ENCODE data around the gene MAB21L4.

MAB21L4 gene

GRCh38 chr2:240888130-240888889 lies 7.6 kb downstream of the MAB21L4 start (continued):
- TF ChIP-seq, protein P1, sequence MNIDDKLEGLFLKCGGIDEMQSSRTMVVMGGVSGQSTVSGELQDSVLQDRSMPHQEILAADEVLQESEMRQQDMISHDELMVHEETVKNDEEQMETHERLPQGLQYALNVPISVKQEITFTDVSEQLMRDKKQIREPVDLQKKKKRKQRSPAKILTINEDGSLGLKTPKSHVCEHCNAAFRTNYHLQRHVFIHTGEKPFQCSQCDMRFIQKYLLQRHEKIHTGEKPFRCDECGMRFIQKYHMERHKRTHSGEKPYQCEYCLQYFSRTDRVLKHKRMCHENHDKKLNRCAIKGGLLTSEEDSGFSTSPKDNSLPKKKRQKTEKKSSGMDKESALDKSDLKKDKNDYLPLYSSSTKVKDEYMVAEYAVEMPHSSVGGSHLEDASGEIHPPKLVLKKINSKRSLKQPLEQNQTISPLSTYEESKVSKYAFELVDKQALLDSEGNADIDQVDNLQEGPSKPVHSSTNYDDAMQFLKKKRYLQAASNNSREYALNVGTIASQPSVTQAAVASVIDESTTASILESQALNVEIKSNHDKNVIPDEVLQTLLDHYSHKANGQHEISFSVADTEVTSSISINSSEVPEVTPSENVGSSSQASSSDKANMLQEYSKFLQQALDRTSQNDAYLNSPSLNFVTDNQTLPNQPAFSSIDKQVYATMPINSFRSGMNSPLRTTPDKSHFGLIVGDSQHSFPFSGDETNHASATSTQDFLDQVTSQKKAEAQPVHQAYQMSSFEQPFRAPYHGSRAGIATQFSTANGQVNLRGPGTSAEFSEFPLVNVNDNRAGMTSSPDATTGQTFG (tag by site-specific recombination; IDR thresholded peaks at IDR 0.05; ENCODE audit: borderline replicate concordance): no peak
- TF ChIP-seq ZNF350 (tag by site-specific recombination; IDR thresholded peaks at IDR 0.05): no peak
- TF ChIP-seq ZNF747 (tag by site-specific recombination; IDR thresholded peaks at IDR 0.05): no peak
- TF ChIP-seq, protein P2, sequence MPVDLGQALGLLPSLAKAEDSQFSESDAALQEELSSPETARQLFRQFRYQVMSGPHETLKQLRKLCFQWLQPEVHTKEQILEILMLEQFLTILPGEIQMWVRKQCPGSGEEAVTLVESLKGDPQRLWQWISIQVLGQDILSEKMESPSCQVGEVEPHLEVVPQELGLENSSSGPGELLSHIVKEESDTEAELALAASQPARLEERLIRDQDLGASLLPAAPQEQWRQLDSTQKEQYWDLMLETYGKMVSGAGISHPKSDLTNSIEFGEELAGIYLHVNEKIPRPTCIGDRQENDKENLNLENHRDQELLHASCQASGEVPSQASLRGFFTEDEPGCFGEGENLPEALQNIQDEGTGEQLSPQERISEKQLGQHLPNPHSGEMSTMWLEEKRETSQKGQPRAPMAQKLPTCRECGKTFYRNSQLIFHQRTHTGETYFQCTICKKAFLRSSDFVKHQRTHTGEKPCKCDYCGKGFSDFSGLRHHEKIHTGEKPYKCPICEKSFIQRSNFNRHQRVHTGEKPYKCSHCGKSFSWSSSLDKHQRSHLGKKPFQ (tag by site-specific recombination; IDR thresholded peaks at IDR 0.05): no peak
- TF ChIP-seq ZNF292 (tag by site-specific recombination; IDR thresholded peaks at IDR 0.05; ENCODE audit: borderline replicate concordance, low read depth): no peak
- TF ChIP-seq ZNF324 (tag by site-specific recombination; IDR thresholded peaks at IDR 0.05): no peak
- TF ChIP-seq, protein P3, sequence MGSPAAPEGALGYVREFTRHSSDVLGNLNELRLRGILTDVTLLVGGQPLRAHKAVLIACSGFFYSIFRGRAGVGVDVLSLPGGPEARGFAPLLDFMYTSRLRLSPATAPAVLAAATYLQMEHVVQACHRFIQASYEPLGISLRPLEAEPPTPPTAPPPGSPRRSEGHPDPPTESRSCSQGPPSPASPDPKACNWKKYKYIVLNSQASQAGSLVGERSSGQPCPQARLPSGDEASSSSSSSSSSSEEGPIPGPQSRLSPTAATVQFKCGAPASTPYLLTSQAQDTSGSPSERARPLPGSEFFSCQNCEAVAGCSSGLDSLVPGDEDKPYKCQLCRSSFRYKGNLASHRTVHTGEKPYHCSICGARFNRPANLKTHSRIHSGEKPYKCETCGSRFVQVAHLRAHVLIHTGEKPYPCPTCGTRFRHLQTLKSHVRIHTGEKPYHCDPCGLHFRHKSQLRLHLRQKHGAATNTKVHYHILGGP (tag by site-specific recombination; IDR thresholded peaks at IDR 0.05): no peak
- TF ChIP-seq, protein P4, sequence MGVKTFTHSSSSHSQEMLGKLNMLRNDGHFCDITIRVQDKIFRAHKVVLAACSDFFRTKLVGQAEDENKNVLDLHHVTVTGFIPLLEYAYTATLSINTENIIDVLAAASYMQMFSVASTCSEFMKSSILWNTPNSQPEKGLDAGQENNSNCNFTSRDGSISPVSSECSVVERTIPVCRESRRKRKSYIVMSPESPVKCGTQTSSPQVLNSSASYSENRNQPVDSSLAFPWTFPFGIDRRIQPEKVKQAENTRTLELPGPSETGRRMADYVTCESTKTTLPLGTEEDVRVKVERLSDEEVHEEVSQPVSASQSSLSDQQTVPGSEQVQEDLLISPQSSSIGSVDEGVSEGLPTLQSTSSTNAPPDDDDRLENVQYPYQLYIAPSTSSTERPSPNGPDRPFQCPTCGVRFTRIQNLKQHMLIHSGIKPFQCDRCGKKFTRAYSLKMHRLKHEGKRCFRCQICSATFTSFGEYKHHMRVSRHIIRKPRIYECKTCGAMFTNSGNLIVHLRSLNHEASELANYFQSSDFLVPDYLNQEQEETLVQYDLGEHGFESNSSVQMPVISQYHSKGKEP (tag by site-specific recombination; IDR thresholded peaks at IDR 0.05): no peak
- TF ChIP-seq ZFHX2 (tag by site-specific recombination; conservative IDR thresholded peaks at IDR 0.05): no peak
- TF ChIP-seq, protein P5, sequence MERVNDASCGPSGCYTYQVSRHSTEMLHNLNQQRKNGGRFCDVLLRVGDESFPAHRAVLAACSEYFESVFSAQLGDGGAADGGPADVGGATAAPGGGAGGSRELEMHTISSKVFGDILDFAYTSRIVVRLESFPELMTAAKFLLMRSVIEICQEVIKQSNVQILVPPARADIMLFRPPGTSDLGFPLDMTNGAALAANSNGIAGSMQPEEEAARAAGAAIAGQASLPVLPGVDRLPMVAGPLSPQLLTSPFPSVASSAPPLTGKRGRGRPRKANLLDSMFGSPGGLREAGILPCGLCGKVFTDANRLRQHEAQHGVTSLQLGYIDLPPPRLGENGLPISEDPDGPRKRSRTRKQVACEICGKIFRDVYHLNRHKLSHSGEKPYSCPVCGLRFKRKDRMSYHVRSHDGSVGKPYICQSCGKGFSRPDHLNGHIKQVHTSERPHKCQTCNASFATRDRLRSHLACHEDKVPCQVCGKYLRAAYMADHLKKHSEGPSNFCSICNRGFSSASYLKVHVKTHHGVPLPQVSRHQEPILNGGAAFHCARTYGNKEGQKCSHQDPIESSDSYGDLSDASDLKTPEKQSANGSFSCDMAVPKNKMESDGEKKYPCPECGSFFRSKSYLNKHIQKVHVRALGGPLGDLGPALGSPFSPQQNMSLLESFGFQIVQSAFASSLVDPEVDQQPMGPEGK (tag by site-specific recombination; IDR thresholded peaks at IDR 0.05): no peak

GRCh38 chr2:240887631-240888030 lies 8.3 kb downstream of the MAB21L4 start:
- H3K4me3 ChIP-seq (ENCODE audit: low read depth, low read length): no peak overlapping the region
- H3K36me3 ChIP-seq (ENCODE audit: control insufficient read depth in 2 of 2, insufficient read depth in 1 of 2, low read length in 2 of 2): no peaks in the 10 kb centered on the region
- no peaks in the 10 kb centered on the region for H3K9me3 ChIP-seq (ENCODE audit: control insufficient read depth, insufficient read depth, low read depth, low read length)
- CTCF ChIA-PET: no interaction called here
- no peaks in the 10 kb centered on the region for H3K4me1 ChIP-seq (ENCODE audit: control insufficient read depth, insufficient read depth, low read length)
- POLR2A ChIA-PET: no interaction called here
- TF ChIP-seq CTCF (tag by site-specific recombination; IDR thresholded peaks at IDR 0.05) (no peak), ZNF670 (tag by site-specific recombination; IDR thresholded peaks at IDR 0.05; ENCODE audit: low read depth) (no peak), ZBTB21 (tag by site-specific recombination; IDR thresholded peaks at IDR 0.05) (no peak), ZNF19 (tag by site-specific recombination; IDR thresholded peaks at IDR 0.05; ENCODE audit: low read depth) (no peak), ZIC2 (tag by site-specific recombination; IDR thresholded peaks at IDR 0.05) (no peak), ZNF707 (tag by site-specific recombination; IDR thresholded peaks at IDR 0.05) (no peak), FEZF1 (tag by site-specific recombination; IDR thresholded peaks at IDR 0.05) (no peak)
- no peak overlapping the region for H3K27ac ChIP-seq (ENCODE audit: extremely low read depth, low read depth, low read length)
